Measurements from ENCODE around the gene MICU2. TPM values are rescaled to one million over a fixed set of nuclear protein-coding genes. Genes with fewer than 3 reads are reported as not detected.

Gene MICU2
- polyA plus RNA-seq, 1 donor from 2014 or later: 223 TPM

DNA sequence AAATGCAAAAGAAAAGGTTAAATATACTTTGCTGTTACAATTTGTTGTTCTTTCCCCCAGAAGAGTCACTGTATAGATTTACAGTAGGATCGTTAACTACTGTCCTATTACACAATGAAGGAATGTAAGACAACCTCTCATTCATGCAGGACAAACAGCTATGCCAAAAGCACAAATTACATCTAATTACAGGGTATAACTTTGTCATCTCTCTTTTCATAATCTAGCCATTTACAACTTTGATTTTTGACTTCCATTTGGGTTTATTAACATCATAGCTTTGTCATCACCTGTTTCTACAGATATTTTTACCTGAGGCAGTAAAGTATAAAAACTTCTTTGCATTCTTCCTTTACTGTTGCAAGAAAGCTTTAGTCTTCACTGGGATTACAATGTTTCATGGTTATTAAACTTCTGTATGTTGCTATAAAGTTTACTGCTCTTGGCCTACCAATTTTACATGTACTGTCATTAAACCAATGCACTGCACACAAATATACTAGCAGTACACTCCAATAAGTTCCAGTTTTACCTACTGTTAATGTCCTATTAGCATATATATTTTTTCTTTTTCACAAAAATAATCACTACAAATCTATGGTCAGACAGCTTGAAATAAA, 18.9 kb downstream of the MICU2 start:
- Histone ChIP-seq H3K79me2 (replicated peaks; ENCODE audit: insufficient read depth, low read length) (peaks cover 18% of the 10 kb centered on the region), H3K27ac (ENCODE audit: low read length) (no peak overlapping the region), H2AFZ (ENCODE audit: low read depth, low read length) (no peak overlapping the region), H3K4me3 (ENCODE audit: low read length) (no peak overlapping the region), H3K4me2 (ENCODE audit: low read length) (no peak overlapping the region), H4K20me1 (ENCODE audit: insufficient read depth) (no peaks in the 10 kb centered on the region), H3K9ac (ENCODE audit: low read length) (no peak overlapping the region), H3K36me3 (ENCODE audit: insufficient read depth, low read length) (no peaks in the 10 kb centered on the region), H3K9me3 (ENCODE audit: low read length) (no peaks in the 10 kb centered on the region), H3F3A (ENCODE audit: insufficient read depth, low read length, poor library complexity, severe bottlenecking) (no peaks in the 10 kb centered on the region), H3K9me2 (ENCODE audit: insufficient read depth, low read length) (no peaks in the 10 kb centered on the region), H3K27me3 (ENCODE audit: insufficient read depth, low read depth, low read length) (no peaks in the 10 kb centered on the region)
- TF ChIP-seq EP300 (conservative IDR thresholded peaks at IDR 0.05; ENCODE audit: poor library complexity, severe bottlenecking): no peak
- TF ChIP-seq SMC3 (conservative IDR thresholded peaks at IDR 0.05; ENCODE audit: poor library complexity): no peak
- TF ChIP-seq MXI1 (conservative IDR thresholded peaks at IDR 0.05; ENCODE audit: poor library complexity, severe bottlenecking): no peak
- TF ChIP-seq RAD21 (conservative IDR thresholded peaks at IDR 0.05): no peak
- no peak for TF ChIP-seq TAF1 (IDR thresholded peaks at IDR 0.05; ENCODE audit: low read depth)
- TF ChIP-seq, protein P1, sequence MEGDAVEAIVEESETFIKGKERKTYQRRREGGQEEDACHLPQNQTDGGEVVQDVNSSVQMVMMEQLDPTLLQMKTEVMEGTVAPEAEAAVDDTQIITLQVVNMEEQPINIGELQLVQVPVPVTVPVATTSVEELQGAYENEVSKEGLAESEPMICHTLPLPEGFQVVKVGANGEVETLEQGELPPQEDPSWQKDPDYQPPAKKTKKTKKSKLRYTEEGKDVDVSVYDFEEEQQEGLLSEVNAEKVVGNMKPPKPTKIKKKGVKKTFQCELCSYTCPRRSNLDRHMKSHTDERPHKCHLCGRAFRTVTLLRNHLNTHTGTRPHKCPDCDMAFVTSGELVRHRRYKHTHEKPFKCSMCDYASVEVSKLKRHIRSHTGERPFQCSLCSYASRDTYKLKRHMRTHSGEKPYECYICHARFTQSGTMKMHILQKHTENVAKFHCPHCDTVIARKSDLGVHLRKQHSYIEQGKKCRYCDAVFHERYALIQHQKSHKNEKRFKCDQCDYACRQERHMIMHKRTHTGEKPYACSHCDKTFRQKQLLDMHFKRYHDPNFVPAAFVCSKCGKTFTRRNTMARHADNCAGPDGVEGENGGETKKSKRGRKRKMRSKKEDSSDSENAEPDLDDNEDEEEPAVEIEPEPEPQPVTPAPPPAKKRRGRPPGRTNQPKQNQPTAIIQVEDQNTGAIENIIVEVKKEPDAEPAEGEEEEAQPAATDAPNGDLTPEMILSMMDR (IDR thresholded peaks at IDR 0.05; ENCODE audit: poor library complexity, severe bottlenecking): no peak
- no peak for TF ChIP-seq EZH2 (IDR thresholded peaks at IDR 0.05; ENCODE audit: borderline replicate concordance, insufficient read depth, low read length, poor library complexity, severe bottlenecking)

DNA sequence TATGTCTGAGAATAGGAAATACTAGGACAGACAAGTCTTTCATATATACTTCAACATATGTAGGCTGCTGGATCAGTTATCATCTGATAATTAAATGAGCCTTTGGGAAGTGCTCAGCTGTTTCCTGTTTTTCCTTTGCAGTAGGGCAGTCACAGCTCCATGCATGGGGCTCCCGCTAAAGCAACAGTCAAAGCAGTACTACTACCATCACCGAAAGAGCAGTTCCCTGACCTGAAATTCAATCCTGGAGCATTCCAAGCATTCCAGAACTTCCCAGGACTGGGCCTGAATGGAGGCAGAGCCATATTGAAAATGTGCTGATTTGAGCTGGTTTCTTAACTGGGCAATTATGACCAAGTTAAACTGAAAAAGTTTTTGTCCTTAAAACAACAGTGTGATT, 20.5 kb downstream of the MICU2 start:
- TF ChIP-seq, protein P2, sequence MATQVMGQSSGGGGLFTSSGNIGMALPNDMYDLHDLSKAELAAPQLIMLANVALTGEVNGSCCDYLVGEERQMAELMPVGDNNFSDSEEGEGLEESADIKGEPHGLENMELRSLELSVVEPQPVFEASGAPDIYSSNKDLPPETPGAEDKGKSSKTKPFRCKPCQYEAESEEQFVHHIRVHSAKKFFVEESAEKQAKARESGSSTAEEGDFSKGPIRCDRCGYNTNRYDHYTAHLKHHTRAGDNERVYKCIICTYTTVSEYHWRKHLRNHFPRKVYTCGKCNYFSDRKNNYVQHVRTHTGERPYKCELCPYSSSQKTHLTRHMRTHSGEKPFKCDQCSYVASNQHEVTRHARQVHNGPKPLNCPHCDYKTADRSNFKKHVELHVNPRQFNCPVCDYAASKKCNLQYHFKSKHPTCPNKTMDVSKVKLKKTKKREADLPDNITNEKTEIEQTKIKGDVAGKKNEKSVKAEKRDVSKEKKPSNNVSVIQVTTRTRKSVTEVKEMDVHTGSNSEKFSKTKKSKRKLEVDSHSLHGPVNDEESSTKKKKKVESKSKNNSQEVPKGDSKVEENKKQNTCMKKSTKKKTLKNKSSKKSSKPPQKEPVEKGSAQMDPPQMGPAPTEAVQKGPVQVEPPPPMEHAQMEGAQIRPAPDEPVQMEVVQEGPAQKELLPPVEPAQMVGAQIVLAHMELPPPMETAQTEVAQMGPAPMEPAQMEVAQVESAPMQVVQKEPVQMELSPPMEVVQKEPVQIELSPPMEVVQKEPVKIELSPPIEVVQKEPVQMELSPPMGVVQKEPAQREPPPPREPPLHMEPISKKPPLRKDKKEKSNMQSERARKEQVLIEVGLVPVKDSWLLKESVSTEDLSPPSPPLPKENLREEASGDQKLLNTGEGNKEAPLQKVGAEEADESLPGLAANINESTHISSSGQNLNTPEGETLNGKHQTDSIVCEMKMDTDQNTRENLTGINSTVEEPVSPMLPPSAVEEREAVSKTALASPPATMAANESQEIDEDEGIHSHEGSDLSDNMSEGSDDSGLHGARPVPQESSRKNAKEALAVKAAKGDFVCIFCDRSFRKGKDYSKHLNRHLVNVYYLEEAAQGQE (IDR thresholded peaks at IDR 0.05; ENCODE audit: borderline replicate concordance): no peak
- no peak for TF ChIP-seq EP300 (conservative IDR thresholded peaks at IDR 0.05; ENCODE audit: poor library complexity, severe bottlenecking)
- no peak for TF ChIP-seq EZH2 (IDR thresholded peaks at IDR 0.05; ENCODE audit: borderline replicate concordance, insufficient read depth, low read length, poor library complexity, severe bottlenecking)
- no peak for TF ChIP-seq MXI1 (conservative IDR thresholded peaks at IDR 0.05; ENCODE audit: poor library complexity, severe bottlenecking)
- no peak for TF ChIP-seq TAF1 (IDR thresholded peaks at IDR 0.05; ENCODE audit: low read depth)
- TF ChIP-seq RAD21 (conservative IDR thresholded peaks at IDR 0.05): no peak
- no peak for TF ChIP-seq SMC3 (conservative IDR thresholded peaks at IDR 0.05; ENCODE audit: poor library complexity)
- TF ChIP-seq, protein P1 (IDR thresholded peaks at IDR 0.05; ENCODE audit: poor library complexity, severe bottlenecking): no peak
- no peak for TF ChIP-seq POLR2AphosphoS5 (IDR thresholded peaks at IDR 0.05)
- H4K20me1 ChIP-seq (ENCODE audit: insufficient read depth): no peaks in the 10 kb centered on the region
- no peak overlapping the region for H2AFZ ChIP-seq (ENCODE audit: low read depth, low read length)
- H3K4me2 ChIP-seq (ENCODE audit: low read length): no peak overlapping the region
- H3F3A ChIP-seq (ENCODE audit: insufficient read depth, low read length, poor library complexity, severe bottlenecking): no peaks in the 10 kb centered on the region
- H3K27me3 ChIP-seq (ENCODE audit: insufficient read depth, low read depth, low read length): no peaks in the 10 kb centered on the region
- no peaks in the 10 kb centered on the region for H3K36me3 ChIP-seq (ENCODE audit: insufficient read depth, low read length)
- no peak overlapping the region for H3K27ac ChIP-seq (ENCODE audit: low read length)
- no peaks in the 10 kb centered on the region for H3K9me2 ChIP-seq (ENCODE audit: insufficient read depth, low read length)
- no peaks in the 10 kb centered on the region for H3K9me3 ChIP-seq (ENCODE audit: low read length)
- H3K4me3 ChIP-seq (ENCODE audit: low read length): no peak overlapping the region
- H3K79me2 ChIP-seq (replicated peaks; ENCODE audit: insufficient read depth, low read length): peaks cover 14% of the 10 kb centered on the region
- no peak overlapping the region for H3K9ac ChIP-seq (ENCODE audit: low read length)

All from neural cell (in vitro differentiated cells).